Mammary microvascular endothelial cell (primary cell): Measurements from ENCODE around the gene OR4X1. TPM values are rescaled to one million over a fixed set of nuclear protein-coding genes. Genes with fewer than 3 reads are reported as not detected.

Experiments used
- total RNA-seq: library from RNA; depleted of rRNA; stranded (reverse); fragments of >200 nt; gene quantifications from 2 replicates; pipeline ENCODE4 v1.2.3, GENCODE V29; 2015

OR4X1 gene
- total RNA-seq: not detected in 2 replicates

GRCh38 chr11:48263423-48263911 is at the start of gene OR4X1:
Gene OR4X1 (plus strand): TSS chr11:48263861. CDS start chr11:48263861, 0 bp downstream.

DNA sequence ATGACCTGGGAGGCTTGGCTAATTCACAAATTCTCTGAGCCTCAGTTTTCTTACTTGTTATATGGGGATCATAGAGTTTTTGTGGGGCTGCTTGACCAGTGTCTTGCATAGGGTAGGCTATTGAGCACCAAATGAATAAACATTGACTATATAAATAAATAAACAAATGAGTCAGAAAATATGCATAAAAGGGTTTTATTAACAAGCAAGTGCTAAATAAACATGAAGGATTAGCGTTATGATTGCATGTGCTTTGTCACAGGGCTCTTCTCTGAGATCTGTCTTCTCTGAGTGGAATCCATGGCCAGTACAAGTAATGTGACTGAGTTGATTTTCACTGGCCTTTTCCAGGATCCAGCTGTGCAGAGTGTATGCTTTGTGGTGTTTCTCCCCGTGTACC is 47.2 kb upstream of the OR4X1 start, which contains the start of gene OR4B1:
TSS of gene OR4B1 (plus strand) at position 301 of the 400 bp plus-strand sequence. CDS start at position 301, 0 bp downstream.

GRCh38 chr11:48244804-48245203 is 18.9 kb upstream of the OR4X1 start, which contains the start of gene OR4X2:
Gene OR4X2 (plus strand): TSS chr11:48245104. CDS start chr11:48245104, 0 bp downstream.

GRCh38 chr11:48305923-48306322 is 42.3 kb downstream of the OR4X1 start, which contains the start of gene OR4S1:
Gene OR4S1 (plus strand): TSS chr11:48306223. CDS start chr11:48306223, 0 bp downstream.

Other genes with a start within 250 kb of the OR4X1 start
- gene OR4B1, start 47.1 kb upstream of the OR4X1 start, total RNA-seq: not detected in 2 replicates
- not detected in 2 replicates for gene OR4X2, start 18.8 kb upstream of the OR4X1 start, total RNA-seq
- not detected in 2 replicates for gene OR4S1, start 42.4 kb downstream of the OR4X1 start, total RNA-seq
- gene OR4C3, start 61.1 kb downstream of the OR4X1 start, total RNA-seq: not detected in 2 replicates
- gene OR4C5, start 102.6 kb downstream of the OR4X1 start, total RNA-seq: not detected in 2 replicates
- not detected in 2 replicates for gene OR4A47, start 224.9 kb downstream of the OR4X1 start, total RNA-seq